Nephron (organoid): Measurements from ENCODE around the gene TTLL8.

Experiments
- H3K27ac Mint-ChIP-seq, 3 experiments: 2 replicates each; pipeline ENCODE4 v1.8.0; 2020; ENCODE audit warnings: mixed read lengths in 3 of 3, mild to moderate bottlenecking in 2 of 3, moderate library complexity in 1 of 3
- H3K27me3 Mint-ChIP-seq: 2 replicates; pipeline ENCODE4 v1.8.0; 2021; ENCODE audit warnings: low read depth, mild to moderate bottlenecking, moderate library complexity, mixed read lengths
- H3K36me3 Mint-ChIP-seq: 2 replicates; pipeline ENCODE4 v1.8.0; 2020; ENCODE audit warnings: low read depth, mixed read lengths
- H3K4me1 Mint-ChIP-seq: 2 replicates; pipeline ENCODE4 v1.8.0; 2020; ENCODE audit warnings: mixed read lengths
- H3K4me3 Mint-ChIP-seq, 3 experiments: 2 replicates each; pipeline ENCODE4 v1.8.0; 2020; ENCODE audit warnings: mild to moderate bottlenecking in 3 of 3, mixed read lengths in 3 of 3, moderate library complexity in 2 of 3
- H3K9me3 Mint-ChIP-seq: 2 replicates; pipeline ENCODE4 v1.8.0; 2020; ENCODE audit warnings: mixed read lengths
- CTCF ChIP-seq, 3 experiments: fragments of 200-600 bp; sonication (generic); IDR thresholded peaks; one replicate each; pipeline ENCODE4 v1.5.0; 2021; ENCODE audit warnings: antibody characterized with exemption in 3 of 3; ENCODE audit not compliant: unreplicated experiment in 3 of 3

The TTLL8 gene

GRCh38 chr22:50027639-50028537 is 30.2 kb downstream of the TTLL8 start:
- H3K4me1 Mint-ChIP-seq = no peaks in the 10 kb centered on the region
- no peaks in the 10 kb centered on the region for H3K9me3 Mint-ChIP-seq
- peaks cover 36% of the 10 kb centered on the region for H3K27me3 Mint-ChIP-seq
- no peak overlapping the region for H3K27ac Mint-ChIP-seq
- no peak overlapping the region for H3K4me3 Mint-ChIP-seq
- no peaks in the 10 kb centered on the region for H3K36me3 Mint-ChIP-seq
- TF ChIP-seq CTCF (IDR thresholded peaks at IDR 0.05; ENCODE audit: unreplicated experiment in 3 of 3) = no peak

- Mint-ChIP-seq H3K36me3 (no peaks in the 10 kb centered on the region), H3K4me1 (no peaks in the 10 kb centered on the region), H3K27me3 (peaks cover 32% of the 10 kb centered on the region), H3K4me3 (no peak overlapping the region), H3K27ac (no peak overlapping the region), H3K9me3 (no peaks in the 10 kb centered on the region)
- no peak for TF ChIP-seq CTCF (IDR thresholded peaks at IDR 0.05; ENCODE audit: unreplicated experiment in 3 of 3)
Observed at GRCh38 chr22:50025993-50026392, 32.1 kb downstream of the TTLL8 start.

DNA sequence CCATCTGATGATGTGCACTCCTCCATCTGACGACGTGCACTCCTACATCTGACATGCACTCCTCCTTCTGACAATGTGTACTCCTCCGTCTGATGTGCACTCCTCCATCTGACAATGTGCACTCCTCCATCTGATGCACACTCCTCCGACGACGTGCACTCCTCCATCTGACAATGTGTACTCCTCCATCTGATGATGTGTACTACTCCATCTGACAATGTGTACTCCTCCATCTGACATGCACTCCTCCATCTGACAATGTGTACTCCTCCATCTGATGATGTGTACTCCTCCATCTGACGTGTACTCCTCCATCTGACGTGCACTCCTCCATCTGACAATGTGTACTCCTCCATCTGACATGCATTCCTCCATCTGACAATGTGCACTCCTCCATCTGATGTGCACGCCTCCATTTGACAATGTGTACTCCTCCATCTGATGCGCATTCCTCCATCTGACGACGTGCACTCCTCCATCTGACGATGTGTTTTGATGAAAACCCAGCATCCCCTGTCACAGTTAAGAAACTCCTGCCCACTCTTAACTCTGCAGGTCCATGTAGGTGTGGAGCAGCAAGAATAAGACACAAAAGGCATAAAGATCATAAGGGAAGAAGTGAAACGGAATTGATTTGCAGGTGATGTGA is 35.8 kb downstream of the TTLL8 start:
- no peak for TF ChIP-seq CTCF (IDR thresholded peaks at IDR 0.05; ENCODE audit: unreplicated experiment in 3 of 3)
- no peak overlapping the region for H3K4me3 Mint-ChIP-seq
- H3K27ac Mint-ChIP-seq = no peak overlapping the region
- H3K36me3 Mint-ChIP-seq = no peaks in the 10 kb centered on the region
- H3K9me3 Mint-ChIP-seq = peaks cover 5% of the 10 kb centered on the region
- H3K27me3 Mint-ChIP-seq = peaks cover 18% of the 10 kb centered on the region
- peaks cover 9% of the 10 kb centered on the region for H3K4me1 Mint-ChIP-seq

DNA sequence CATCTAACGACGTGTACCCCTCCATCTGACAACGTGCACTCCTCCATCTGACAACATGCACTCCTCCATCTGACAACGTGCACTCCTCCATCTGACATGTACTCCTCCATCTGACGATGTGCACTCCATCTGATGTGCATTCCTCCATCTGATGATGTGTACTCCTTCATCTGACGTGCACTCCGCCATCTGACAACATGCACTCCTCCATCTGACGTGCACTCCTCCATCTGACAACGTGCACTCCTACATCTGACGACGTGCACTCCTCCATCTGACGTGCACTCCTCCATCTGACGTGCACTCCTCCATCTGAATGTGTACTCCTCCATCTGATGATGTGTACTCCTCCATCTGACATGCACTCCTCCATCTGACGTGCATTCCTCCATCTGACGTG is 37.5 kb downstream of the TTLL8 start:
- peaks cover 9% of the 10 kb centered on the region for H3K4me1 Mint-ChIP-seq
- TF ChIP-seq CTCF (IDR thresholded peaks at IDR 0.05; ENCODE audit: unreplicated experiment in 3 of 3) = no peak
- H3K27me3 Mint-ChIP-seq = peaks cover 15% of the 10 kb centered on the region
- H3K27ac Mint-ChIP-seq = no peak overlapping the region
- no peaks in the 10 kb centered on the region for H3K36me3 Mint-ChIP-seq
- no peak overlapping the region for H3K4me3 Mint-ChIP-seq
- peaks cover 5% of the 10 kb centered on the region for H3K9me3 Mint-ChIP-seq

- no peak for TF ChIP-seq CTCF (IDR thresholded peaks at IDR 0.05; ENCODE audit: unreplicated experiment in 3 of 3)
- Mint-ChIP-seq H3K36me3 (no peaks in the 10 kb centered on the region), H3K4me1 (peaks cover 9% of the 10 kb centered on the region), H3K27ac (no peak overlapping the region), H3K4me3 (no peak overlapping the region), H3K27me3 (peaks cover 9% of the 10 kb centered on the region), H3K9me3 (peaks cover 5% of the 10 kb centered on the region)
Observed at GRCh38 chr22:50019316-50019715, 38.8 kb downstream of the TTLL8 start.
